ENCODE measurements around the gene ITGB4. TPM values are rescaled to one million over a fixed set of nuclear protein-coding genes. Genes with fewer than 3 reads are reported as not detected.

Gene ITGB4
- 10 to 100 TPM; 40.3 to 69.5 TPM for total RNA-seq
- 10 to 100 TPM in 1 of 2 donors, 1 to 10 TPM in 1; 7.5 to 13.9 TPM for polyA plus RNA-seq
- long read RNA-seq, donor 1, partial matches to known transcripts = 36 of 42 reads
- long read RNA-seq, donor 1, other reads (novel, unspliced or antisense) = 6 of 42 reads
- long read RNA-seq, donor 2, partial matches to known transcripts = 32 of 44 reads
- long read RNA-seq, donor 2, other reads (novel, unspliced or antisense) = 12 of 44 reads

- no peak for DNase-seq
- H3K36me3 ChIP-seq (ENCODE audit: control insufficient read depth in 1 of 2, insufficient read depth in 2 of 2, low read length in 1 of 2) = no peaks in the 10 kb centered on the region
- no peaks in the 10 kb centered on the region for H3K4me1 ChIP-seq (ENCODE audit: control insufficient read depth in 1 of 2, insufficient read depth in 2 of 2, low read length in 2 of 2)
- 2% methylated on average over 39 to 70 of the region's 70 CpGs for WGBS, 2 donors
- intact Hi-C loops (cut with DNase I) = no loop called here
- ATAC-seq (ENCODE audit: low FRiP score) = peak; percentile 67
- peaks cover 0 to 4% of the 10 kb centered on the region in 2 donors for H3K27me3 ChIP-seq (ENCODE audit: control insufficient read depth in 1 of 2, insufficient read depth in 2 of 2, low read length in 1 of 2)
- no peaks in the 10 kb centered on the region for H3K9me3 ChIP-seq (ENCODE audit: control insufficient read depth, low read length)
- H3K4me3 ChIP-seq (ENCODE audit: low read length in 2 of 2) = peak within 1 kb of the TSS in 1 of 2 donors; percentile 9
- H3K27ac ChIP-seq (ENCODE audit: low read depth in 1 of 2, low read length in 2 of 2) = no peak within 1 kb of the TSS
These were observed at the start of gene ITGB4 for GRCh38 chr17:75720656-75721462. Gene ITGB4 (plus strand): TSS chr17:75721459. CDS start chr17:75724704, 3,245 bp downstream.

GRCh38 chr17:75672011-75672410, 49.2 kb upstream of the ITGB4 start:
- H3K4me1 ChIP-seq (ENCODE audit: control insufficient read depth in 1 of 2, insufficient read depth in 2 of 2, low read length in 2 of 2) = peaks cover 0 to 2% of the 10 kb centered on the region in 2 donors
- intact Hi-C loops (cut with DNase I) = no loop called here
- WGBS, 2 donors = 91 to 97% methylated on average over 5 of the region's 5 CpGs
- peaks cover 4% of the 10 kb centered on the region in 2 donors for H3K36me3 ChIP-seq (ENCODE audit: control insufficient read depth in 1 of 2, insufficient read depth in 2 of 2, low read length in 1 of 2)
- no peak overlapping the region for H3K27ac ChIP-seq (ENCODE audit: low read depth in 1 of 2, low read length in 2 of 2)
- H3K27me3 ChIP-seq (ENCODE audit: control insufficient read depth in 1 of 2, insufficient read depth in 2 of 2, low read length in 1 of 2) = no peaks in the 10 kb centered on the region
- DNase-seq (peak in 1 of 2 donors; percentile 63), ATAC-seq (ENCODE audit: low FRiP score) (no peak)
- H3K4me3 ChIP-seq (ENCODE audit: low read length in 2 of 2) = no peak overlapping the region
- no peaks in the 10 kb centered on the region for H3K9me3 ChIP-seq (ENCODE audit: control insufficient read depth, low read length)

GRCh38 chr17:75673487-75673886, 47.8 kb upstream of the ITGB4 start:
- Histone ChIP-seq H3K4me3 (ENCODE audit: low read length in 2 of 2) (no peak overlapping the region), H3K9me3 (ENCODE audit: control insufficient read depth, low read length) (no peaks in the 10 kb centered on the region), H3K27ac (ENCODE audit: low read depth in 1 of 2, low read length in 2 of 2) (no peak overlapping the region), H3K27me3 (ENCODE audit: control insufficient read depth in 1 of 2, insufficient read depth in 2 of 2, low read length in 1 of 2) (no peaks in the 10 kb centered on the region), H3K4me1 (ENCODE audit: control insufficient read depth in 1 of 2, insufficient read depth in 2 of 2, low read length in 2 of 2) (peaks cover 0 to under 1% of the 10 kb centered on the region in 2 donors), H3K36me3 (ENCODE audit: control insufficient read depth in 1 of 2, insufficient read depth in 2 of 2, low read length in 1 of 2) (peaks cover 4% of the 10 kb centered on the region in 2 donors)
- DNase-seq (peak in 1 of 2 donors; percentile 33), ATAC-seq (ENCODE audit: low FRiP score) (no peak)
- intact Hi-C loops (cut with DNase I) = no loop called here
- WGBS, 2 donors = 67 to 71% methylated on average over 4 of the region's 4 CpGs

- no peaks in the 10 kb centered on the region for H3K9me3 ChIP-seq (ENCODE audit: control insufficient read depth, low read length)
These were observed 44.8 kb upstream of the ITGB4 start for GRCh38 chr17:75676461-75676860.

GRCh38 chr17:75679706-75680211, 41.5 kb upstream of the ITGB4 start:
- Histone ChIP-seq H3K36me3 (ENCODE audit: control insufficient read depth in 1 of 2, insufficient read depth in 2 of 2, low read length in 1 of 2) (no peaks in the 10 kb centered on the region), H3K4me1 (ENCODE audit: control insufficient read depth in 1 of 2, insufficient read depth in 2 of 2, low read length in 2 of 2) (no peaks in the 10 kb centered on the region), H3K27me3 (ENCODE audit: control insufficient read depth in 1 of 2, insufficient read depth in 2 of 2, low read length in 1 of 2) (no peaks in the 10 kb centered on the region), H3K27ac (ENCODE audit: low read depth in 1 of 2, low read length in 2 of 2) (no peak overlapping the region), H3K9me3 (ENCODE audit: control insufficient read depth, low read length) (no peaks in the 10 kb centered on the region), H3K4me3 (ENCODE audit: low read length in 2 of 2) (no peak overlapping the region)
- DNase-seq (peak in 1 of 2 donors; percentile 65), ATAC-seq (ENCODE audit: low FRiP score) (peak; percentile 68)
- intact Hi-C loops (cut with DNase I) = no loop called here
- 62 to 66% methylated on average over 11 of the region's 11 CpGs for WGBS, 2 donors

More at GRCh38 chr17:75676461-75676860, 44.8 kb upstream of the ITGB4 start:
- no peak overlapping the region for H3K4me3 ChIP-seq (ENCODE audit: low read length in 2 of 2)
- 62 to 66% methylated on average over 3 of the region's 3 CpGs for WGBS, 2 donors
- intact Hi-C loops (cut with DNase I) = no loop called here
- no peaks in the 10 kb centered on the region for H3K27me3 ChIP-seq (ENCODE audit: control insufficient read depth in 1 of 2, insufficient read depth in 2 of 2, low read length in 1 of 2)
- peaks cover 0 to 4% of the 10 kb centered on the region in 2 donors for H3K36me3 ChIP-seq (ENCODE audit: control insufficient read depth in 1 of 2, insufficient read depth in 2 of 2, low read length in 1 of 2)
- no peak for ATAC-seq (ENCODE audit: low FRiP score)
- H3K4me1 ChIP-seq (ENCODE audit: control insufficient read depth in 1 of 2, insufficient read depth in 2 of 2, low read length in 2 of 2) = no peaks in the 10 kb centered on the region
- H3K27ac ChIP-seq (ENCODE audit: low read depth in 1 of 2, low read length in 2 of 2) = no peak overlapping the region
- no peak for DNase-seq

GRCh38 chr17:75680431-75680830, 40.8 kb upstream of the ITGB4 start:
- H3K27me3 ChIP-seq (ENCODE audit: control insufficient read depth in 1 of 2, insufficient read depth in 2 of 2, low read length in 1 of 2) = no peaks in the 10 kb centered on the region
- DNase-seq (peak in 1 of 2 donors; percentile 57), ATAC-seq (ENCODE audit: low FRiP score) (no peak)
- no peaks in the 10 kb centered on the region for H3K4me1 ChIP-seq (ENCODE audit: control insufficient read depth in 1 of 2, insufficient read depth in 2 of 2, low read length in 2 of 2)
- no peaks in the 10 kb centered on the region for H3K9me3 ChIP-seq (ENCODE audit: control insufficient read depth, low read length)
- intact Hi-C loops (cut with DNase I) = no loop called here
- no peak overlapping the region for H3K4me3 ChIP-seq (ENCODE audit: low read length in 2 of 2)
- no peak overlapping the region for H3K27ac ChIP-seq (ENCODE audit: low read depth in 1 of 2, low read length in 2 of 2)
- no peaks in the 10 kb centered on the region for H3K36me3 ChIP-seq (ENCODE audit: control insufficient read depth in 1 of 2, insufficient read depth in 2 of 2, low read length in 1 of 2)
- 90 to 91% methylated on average over 10 of the region's 10 CpGs for WGBS, 2 donors

GRCh38 chr17:75681289-75681688, 40.0 kb upstream of the ITGB4 start:
- Histone ChIP-seq H3K4me3 (ENCODE audit: low read length in 2 of 2) (no peak overlapping the region), H3K4me1 (ENCODE audit: control insufficient read depth in 1 of 2, insufficient read depth in 2 of 2, low read length in 2 of 2) (no peaks in the 10 kb centered on the region), H3K36me3 (ENCODE audit: control insufficient read depth in 1 of 2, insufficient read depth in 2 of 2, low read length in 1 of 2) (no peaks in the 10 kb centered on the region), H3K27ac (ENCODE audit: low read depth in 1 of 2, low read length in 2 of 2) (no peak overlapping the region), H3K9me3 (ENCODE audit: control insufficient read depth, low read length) (no peaks in the 10 kb centered on the region), H3K27me3 (ENCODE audit: control insufficient read depth in 1 of 2, insufficient read depth in 2 of 2, low read length in 1 of 2) (no peaks in the 10 kb centered on the region)
- DNase-seq (no peak), ATAC-seq (ENCODE audit: low FRiP score) (no peak)
- 79 to 81% methylated on average over 3 of the region's 3 CpGs for WGBS, 2 donors
- intact Hi-C loops (cut with DNase I) = no loop called here

GRCh38 chr17:75683583-75683982, 37.7 kb upstream of the ITGB4 start:
- DNase-seq (peak in 1 of 2 donors; percentile 8), ATAC-seq (ENCODE audit: low FRiP score) (no peak)
- no peak overlapping the region for H3K4me3 ChIP-seq (ENCODE audit: low read length in 2 of 2)
- no peaks in the 10 kb centered on the region for H3K4me1 ChIP-seq (ENCODE audit: control insufficient read depth in 1 of 2, insufficient read depth in 2 of 2, low read length in 2 of 2)
- H3K27me3 ChIP-seq (ENCODE audit: control insufficient read depth in 1 of 2, insufficient read depth in 2 of 2, low read length in 1 of 2) = no peaks in the 10 kb centered on the region
- no peaks in the 10 kb centered on the region for H3K36me3 ChIP-seq (ENCODE audit: control insufficient read depth in 1 of 2, insufficient read depth in 2 of 2, low read length in 1 of 2)
- no peak overlapping the region for H3K27ac ChIP-seq (ENCODE audit: low read depth in 1 of 2, low read length in 2 of 2)
- H3K9me3 ChIP-seq (ENCODE audit: control insufficient read depth, low read length) = no peaks in the 10 kb centered on the region
- 76 to 83% methylated on average over 4 of the region's 4 CpGs for WGBS, 2 donors
- intact Hi-C loops (cut with DNase I) = no loop called here
